Cardiac muscle cell (in vitro differentiated cells and primary cell): ENCODE data around the gene TUT7. TPM values are rescaled to one million over a fixed set of nuclear protein-coding genes. Genes with fewer than 3 reads are reported as not detected.

Source experiments
- DNase-seq, 2 donors: peaks; one replicate each; pipeline versions ENCODE4 v3.0.0 to v3.0.0-alpha.2; 2010 to 2017; ENCODE audit warnings: low read depth in 1 of 2, low spot score in 1 of 2
- H3K27ac ChIP-seq: fragments of 200-600 bp; sonication (generic); 2 replicates; pipeline ENCODE4 v1.5.1; 2016
- H3K27me3 ChIP-seq: fragments of 200-600 bp; sonication (generic); 2 replicates; pipeline ENCODE4 v1.6.0; 2016; ENCODE audit warnings: control low read depth
- H3K36me3 ChIP-seq: fragments of 200-600 bp; sonication (generic); 2 replicates; pipeline ENCODE4 v1.5.1; 2016; ENCODE audit warnings: control low read depth
- H3K4me1 ChIP-seq: fragments of 200-600 bp; sonication (generic); 2 replicates; pipeline ENCODE4 v1.8.1; 2017; ENCODE audit warnings: low read depth, mild to moderate bottlenecking, mixed run types
- H3K4me3 ChIP-seq: fragments of 200-600 bp; sonication (generic); 2 replicates; pipeline ENCODE4 v1.5.1; 2016; ENCODE audit warnings: mild to moderate bottlenecking
- H3K9me3 ChIP-seq: fragments of 200-600 bp; sonication (generic); 2 replicates; pipeline ENCODE4 v1.5.1; 2017; ENCODE audit warnings: low read depth, mild to moderate bottlenecking, control low read depth
- CTCF ChIP-seq: IDR thresholded peaks from 2 replicates; pipeline ENCODE4 v1.5.1; 2012; ENCODE audit warnings: low read depth, mild to moderate bottlenecking, low read length
- polyA plus RNA-seq: library from polyadenylated mRNA; unstranded; fragments of >200 nt; fragmentation: Nextera tagmentation; extraction: Ambion mirVana; gene quantifications from 2 replicates; pipeline ENCODE4 v1.2.1, GENCODE V29; 2016
- total RNA-seq: library from RNA; depleted of rRNA; stranded (reverse); fragments of >200 nt; gene quantifications from 2 replicates; pipeline ENCODE4 v1.2.3, GENCODE V29; 2016

The TUT7 gene
- total and polyA plus RNA-seq, 2 experiments from 2014 or later: 10.3 to 16.4 TPM

- no peak overlapping the region for H3K27ac ChIP-seq
- peak in 1 of 2 donors; percentile 8 for DNase-seq
- H3K4me3 ChIP-seq: no peak overlapping the region
- H3K4me1 ChIP-seq: no peaks in the 10 kb centered on the region
- peak; percentile 6 for TF ChIP-seq CTCF
- H3K27me3 ChIP-seq: no peaks in the 10 kb centered on the region
- H3K9me3 ChIP-seq: no peaks in the 10 kb centered on the region
- no peaks in the 10 kb centered on the region for H3K36me3 ChIP-seq
These were observed 115.1 kb downstream of the TUT7 start for GRCh38 chr9:86238861-86239770.

Other genes with a start within 250 kb of the TUT7 start
- 0.74 and 1.0 TPM in 2 replicates for gene C9orf153, start 94.8 kb downstream of the TUT7 start, total RNA-seq
- gene C9orf153, start 94.8 kb downstream of the TUT7 start, polyA plus RNA-seq: 0.97 TPM in 1 of 2 replicates, not detected in the other
- gene ISCA1, start 71.9 kb downstream of the TUT7 start, total RNA-seq: 37.6 and 47.1 TPM in 2 replicates
- 63.2 and 69.3 TPM in 2 replicates for gene ISCA1, start 71.9 kb downstream of the TUT7 start, polyA plus RNA-seq